OCI-M1 (cell line): ENCODE measurements around the gene MCCC1.

Experiments used
- DNase-seq: peaks from one replicate; lab custom pipeline; 2025; lab: John Stamatoyannopoulos, UW

MCCC1 gene

DNA sequence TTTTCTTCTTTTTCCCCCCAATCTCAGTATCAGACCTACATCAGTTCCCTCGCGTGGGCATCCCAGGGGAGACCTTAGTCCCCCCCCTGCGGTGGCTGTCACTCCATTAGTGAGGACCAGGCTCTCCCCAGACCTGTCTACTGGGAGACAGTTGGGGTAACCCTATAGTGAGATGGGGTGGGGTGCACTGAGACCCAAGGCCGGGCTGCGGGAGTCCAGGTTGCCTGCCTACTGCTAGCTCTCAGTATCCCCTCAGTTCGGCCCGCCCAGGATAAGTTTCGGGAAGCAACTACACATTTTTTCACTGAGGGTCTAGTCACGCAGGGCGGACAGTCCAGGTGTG is 118.3 kb downstream of the MCCC1 start:
- no peak for DNase-seq

DNA sequence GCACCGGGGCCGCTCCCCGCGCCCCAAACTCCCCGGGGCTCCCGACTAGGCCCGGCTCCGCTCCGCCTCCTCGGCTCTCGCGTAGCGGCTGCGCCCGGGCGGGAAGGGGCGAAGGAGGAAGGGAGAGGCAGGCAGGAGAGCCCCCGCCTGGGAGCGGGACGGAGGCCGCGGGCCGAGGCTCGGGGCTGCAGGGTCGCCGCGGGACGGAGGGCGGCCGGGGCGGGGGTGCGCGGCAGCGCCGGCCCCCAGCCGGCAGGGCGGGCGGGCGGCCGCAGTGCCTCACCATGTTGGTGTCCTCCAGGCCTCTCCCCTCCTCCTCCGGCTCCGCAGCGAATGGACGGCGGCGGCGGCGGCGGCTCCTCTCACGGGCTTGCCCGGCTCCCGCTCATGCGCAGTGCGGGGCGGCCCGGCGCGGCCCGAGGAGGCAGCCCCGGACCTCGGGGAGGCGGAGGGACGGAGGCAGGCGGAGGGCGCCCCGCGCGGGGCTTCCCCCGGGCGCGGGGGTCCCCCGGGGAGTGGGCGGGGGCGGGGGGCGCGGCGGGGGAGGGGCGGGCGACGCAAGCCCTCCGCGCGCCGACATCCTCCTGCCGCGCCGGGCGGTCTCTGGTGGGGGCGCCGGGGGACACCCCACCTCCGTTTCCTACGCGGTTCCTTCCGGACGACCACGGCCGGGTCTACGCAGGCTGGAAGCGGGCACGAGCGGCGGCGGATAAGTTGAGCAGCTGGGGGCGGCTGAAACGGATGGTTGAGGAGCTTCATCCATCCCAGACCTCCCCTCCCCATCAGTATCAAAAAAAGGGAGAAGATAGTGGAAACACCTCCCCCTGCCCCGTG is 118.9 kb downstream of the MCCC1 start, which contains the start of gene DCUN1D1:
Gene DCUN1D1 (minus strand): TSS at position 335 of the 834 bp plus-strand sequence. CDS start 49 bp downstream, at position 286.
- DNase-seq, result peak; percentile 78

DNA sequence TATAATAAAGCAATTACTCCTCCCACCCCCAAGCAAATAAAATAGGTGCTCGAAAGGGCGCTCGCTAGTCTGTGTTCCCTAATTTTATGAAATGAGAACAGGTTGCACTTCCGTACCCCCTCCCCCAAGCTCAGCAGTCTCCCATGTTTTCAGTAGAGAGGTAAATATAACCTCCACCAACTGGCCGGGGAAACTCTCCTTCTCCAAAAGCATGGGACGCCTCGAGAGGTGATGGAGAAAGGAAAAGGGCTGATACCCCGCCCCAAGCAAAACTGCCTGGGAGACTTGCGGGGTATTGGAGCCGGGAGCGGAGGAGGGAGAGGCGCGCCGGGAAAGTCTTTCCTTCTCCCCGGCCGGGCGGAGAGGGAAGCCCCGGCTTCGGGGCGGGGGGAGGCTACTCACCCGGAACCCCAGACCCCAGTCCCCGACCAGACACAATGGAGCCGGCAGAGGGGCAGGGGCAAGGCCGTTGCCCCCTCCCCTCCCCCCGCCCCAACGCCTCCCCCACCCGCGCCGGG is 119.6 kb downstream of the MCCC1 start:
- DNase-seq, result peak; percentile 47

DNA sequence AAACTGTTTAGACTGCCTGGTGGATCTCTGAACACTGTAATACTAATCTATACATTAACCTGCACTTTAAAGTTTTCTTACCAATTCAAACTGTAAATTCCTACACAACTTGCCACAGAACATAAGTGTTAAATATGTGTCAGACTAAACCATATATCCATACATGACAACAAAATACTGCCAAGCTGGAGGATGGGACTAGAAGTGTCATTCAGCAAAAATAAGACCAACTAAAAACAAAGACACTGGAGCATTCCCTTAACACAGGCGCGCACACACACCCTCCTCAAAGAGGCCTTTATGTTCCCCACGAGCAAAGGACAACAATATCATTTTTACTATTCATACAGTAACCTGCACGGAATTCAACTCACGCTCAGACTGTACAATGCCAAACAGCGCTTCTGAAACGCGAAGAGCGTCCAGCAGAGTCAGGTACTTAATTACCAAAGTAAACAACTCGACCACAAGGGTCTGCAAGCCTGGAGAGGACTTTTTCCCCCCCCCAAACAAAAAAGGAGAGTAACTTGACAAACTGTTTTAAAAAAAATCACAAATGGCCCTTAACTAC is 120.1 kb downstream of the MCCC1 start:
- peak; percentile 47 for DNase-seq

DNA sequence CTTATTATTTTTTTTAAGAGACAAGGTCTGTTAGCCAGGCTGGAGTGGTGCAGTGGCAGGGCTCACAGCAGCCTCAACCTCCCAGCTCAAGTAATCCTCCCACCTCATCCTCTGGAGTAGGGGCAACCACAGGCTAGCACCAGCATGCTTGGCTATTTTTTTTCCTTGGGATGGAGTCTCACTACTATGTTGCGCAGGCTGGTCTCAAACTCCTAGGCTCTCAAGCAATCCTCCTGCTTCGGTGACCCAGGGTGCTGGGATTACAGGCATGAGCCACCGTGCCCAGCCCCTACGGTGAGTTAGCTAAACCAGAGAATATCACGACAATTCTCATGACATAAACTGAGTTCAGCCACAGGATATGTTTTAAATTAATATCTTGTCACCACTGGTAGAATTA is 120.9 kb downstream of the MCCC1 start:
- peak; percentile 20 for DNase-seq

DNA sequence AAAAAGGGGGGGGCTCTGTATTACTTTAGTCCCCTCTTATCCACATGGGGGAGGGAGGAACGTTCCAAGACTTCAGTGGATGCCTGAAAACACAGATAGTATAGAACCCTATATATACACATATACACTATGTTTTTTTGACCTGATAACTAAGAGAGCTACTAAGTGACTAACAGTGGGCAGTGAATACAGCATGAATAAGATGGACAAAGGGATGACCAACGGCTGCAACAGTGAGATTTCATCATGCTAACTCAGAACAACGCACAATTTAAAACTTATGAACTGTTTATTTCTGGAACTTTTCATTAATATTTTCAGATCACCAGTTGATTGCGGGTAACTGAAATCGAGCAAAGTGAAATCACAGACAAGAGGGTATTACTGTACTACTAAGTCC is 126.2 kb downstream of the MCCC1 start:
- no peak for DNase-seq

DNA sequence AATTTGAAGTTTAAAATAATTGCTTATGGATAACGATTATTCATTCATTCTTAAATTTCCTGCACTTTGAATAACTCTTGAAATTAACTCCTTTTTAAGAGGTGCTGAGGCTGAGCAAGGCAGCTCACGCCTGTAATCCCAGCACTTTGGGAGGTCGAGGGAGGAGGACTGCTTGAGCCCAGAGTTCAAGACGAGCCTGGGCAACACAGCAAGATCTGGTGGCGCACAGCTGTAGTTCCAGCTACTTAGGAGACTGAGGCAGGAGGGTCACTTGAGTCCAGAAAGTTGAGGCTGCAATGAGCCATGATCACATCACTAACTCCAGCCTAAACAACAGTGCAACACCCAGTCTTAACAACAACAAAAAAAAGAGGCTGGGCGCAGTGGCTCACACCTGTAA is 126.9 kb downstream of the MCCC1 start:
- DNase-seq, result no peak

DNA sequence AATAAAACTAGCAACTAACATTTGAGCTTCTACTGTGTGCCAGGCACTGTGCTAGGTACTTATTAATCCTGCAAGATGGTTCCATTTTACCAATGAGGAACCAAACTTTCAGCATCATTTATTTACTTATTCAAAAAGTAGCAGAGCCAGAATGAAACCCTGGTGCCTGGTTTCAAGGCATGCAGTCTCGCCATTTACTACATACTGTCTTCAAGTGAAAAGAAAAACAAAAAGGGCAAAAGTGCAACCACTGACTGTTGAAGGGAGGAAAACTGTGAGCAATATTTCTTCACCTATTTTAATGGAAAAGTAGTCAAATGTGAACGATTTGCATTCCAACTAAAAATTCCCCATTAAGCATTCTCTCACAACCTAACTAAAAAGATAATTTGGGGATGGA is 127.7 kb downstream of the MCCC1 start:
- DNase-seq, result no peak

DNA sequence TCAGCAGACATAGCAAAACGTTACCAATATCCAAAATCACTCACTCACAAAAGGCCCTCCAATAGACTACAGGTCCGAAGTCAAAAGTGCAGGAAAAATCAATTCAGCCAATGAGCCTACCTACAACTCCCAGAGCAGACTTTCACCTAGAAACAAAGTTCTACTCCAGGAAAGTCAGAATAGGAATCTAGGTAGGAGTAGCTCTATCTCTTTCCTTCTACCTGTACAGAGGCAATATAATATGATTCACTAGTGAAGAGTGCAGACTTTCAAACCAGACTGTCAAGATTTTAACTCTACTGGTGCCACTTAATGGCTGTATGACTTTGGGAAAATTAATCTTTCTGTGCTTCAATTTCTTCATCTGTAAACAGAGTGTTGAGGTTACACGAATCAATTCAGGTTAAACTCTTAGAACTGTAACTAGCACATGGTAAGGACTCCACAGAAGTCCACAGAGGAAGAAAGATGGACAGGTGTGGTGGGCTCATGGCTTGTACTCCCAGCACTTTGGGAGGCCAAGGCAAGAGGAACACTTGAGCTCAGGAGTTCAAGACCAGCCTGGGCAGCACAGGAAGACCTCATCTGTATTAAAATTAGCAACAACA is 128.4 kb downstream of the MCCC1 start:
- DNase-seq, result no peak

DNA sequence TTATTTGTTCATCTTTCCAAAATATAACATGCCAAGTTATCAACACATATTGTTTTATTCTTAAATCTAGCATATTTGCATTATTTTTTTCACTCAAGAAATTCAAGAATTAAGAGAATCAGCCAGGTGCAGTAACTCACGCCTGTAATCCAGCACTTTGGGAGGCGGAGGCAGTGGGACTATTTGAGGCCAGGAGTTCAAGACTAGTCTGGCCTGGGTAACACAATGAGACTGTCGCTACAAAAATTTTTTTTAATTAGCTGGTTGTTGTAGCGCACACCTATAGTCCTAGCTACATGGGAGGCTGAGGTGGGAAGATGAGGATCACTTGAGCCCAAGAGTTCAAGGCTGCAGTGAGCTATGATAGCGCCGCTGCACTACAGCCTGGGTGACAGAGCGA is 129.4 kb downstream of the MCCC1 start:
- DNase-seq, result peak; percentile 53

DNA sequence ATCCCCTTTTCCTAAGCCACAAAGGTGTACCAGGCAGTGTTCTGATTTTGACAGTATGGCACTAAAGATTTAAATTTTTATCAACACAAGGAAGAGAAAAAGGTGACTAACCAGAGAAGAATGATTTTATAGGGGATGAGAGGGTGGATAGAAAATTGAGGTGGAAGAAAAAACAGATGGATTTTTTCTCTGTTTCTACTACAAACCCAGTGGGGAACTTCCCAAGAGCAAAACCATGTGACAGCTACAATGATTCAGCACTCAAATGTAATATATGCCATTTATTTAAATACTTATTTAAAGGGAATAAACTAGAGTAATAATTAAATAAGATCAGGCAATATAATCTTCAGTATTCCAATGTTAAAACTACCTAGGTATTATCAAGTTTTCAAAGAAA is 130.0 kb downstream of the MCCC1 start:
- DNase-seq, result peak; percentile 53

DNA sequence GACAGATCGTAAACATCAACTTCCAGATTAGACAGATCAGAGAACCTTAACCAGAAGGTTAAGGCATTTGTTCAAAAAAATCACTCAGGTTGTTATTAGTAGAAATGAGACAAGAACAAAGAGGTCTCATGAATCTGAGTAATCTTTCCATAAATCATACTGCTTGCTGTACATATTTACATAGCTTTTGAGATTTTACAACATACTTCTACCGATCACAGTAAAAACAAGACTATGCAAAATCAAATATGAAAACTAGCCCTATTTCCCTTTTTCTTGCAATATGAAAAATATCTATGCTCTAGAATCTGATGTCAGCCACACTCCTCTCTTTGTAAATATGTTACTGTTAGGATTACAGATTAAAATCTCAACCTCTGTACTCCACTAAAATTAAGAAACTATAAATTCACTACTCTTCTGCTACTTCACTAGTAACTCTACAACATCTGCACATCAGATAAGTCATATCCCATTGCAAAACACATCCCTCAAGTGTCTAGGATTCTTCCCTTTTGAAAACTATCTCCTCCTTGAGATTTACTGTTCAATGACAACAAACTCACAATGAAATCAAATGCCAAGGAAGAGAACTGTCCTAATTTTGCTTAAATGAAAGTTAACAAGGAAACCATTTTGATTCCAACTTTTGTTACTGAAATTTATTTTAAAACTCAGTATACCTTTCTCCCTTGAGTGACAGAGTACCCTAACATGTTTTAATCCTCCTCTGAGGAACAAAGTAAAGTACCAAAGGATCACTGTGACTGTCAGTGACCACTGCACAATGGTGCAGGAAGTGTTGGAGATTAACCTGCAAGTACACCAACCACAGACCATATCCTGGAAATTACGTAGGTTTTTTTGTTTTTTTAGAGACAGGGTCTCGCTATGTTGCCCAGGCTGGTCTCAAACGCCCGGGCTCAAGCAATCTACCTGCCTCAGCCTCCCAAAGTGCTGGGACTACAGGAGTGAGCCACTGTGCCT is 131.8 kb downstream of the MCCC1 start:
- peak; percentile 23 for DNase-seq

DNA sequence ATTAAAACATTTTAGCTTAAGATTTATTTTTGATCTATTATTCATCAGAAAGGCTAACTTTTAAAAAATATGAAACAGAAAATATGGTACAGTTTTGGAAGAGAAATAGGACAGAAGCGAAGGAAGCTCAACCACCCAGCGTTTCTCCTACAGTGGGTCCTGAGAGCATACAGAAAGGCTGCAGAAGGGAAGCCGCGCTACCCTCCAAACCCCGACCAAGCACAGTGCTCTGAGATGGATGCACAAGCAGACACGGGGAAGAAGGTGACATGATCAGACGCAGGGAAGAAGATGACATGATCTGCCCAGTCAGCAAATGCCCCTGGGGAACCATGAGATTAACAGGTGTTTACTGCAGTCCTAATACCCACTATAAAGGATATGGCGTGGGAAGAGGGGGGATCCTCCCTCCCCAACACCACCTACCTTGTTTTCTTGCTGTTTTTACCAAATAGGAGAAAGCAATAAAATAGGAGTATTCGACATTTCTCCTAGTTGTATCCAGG is 133.4 kb downstream of the MCCC1 start:
- DNase-seq, result no peak
